ENCODE results near the gene JCHAIN. TPM values are rescaled to one million over a fixed set of nuclear protein-coding genes. Genes with fewer than 3 reads are reported as not detected.

The JCHAIN gene
- total RNA-seq, 2 donors from 2014 or later: not detected

DNA sequence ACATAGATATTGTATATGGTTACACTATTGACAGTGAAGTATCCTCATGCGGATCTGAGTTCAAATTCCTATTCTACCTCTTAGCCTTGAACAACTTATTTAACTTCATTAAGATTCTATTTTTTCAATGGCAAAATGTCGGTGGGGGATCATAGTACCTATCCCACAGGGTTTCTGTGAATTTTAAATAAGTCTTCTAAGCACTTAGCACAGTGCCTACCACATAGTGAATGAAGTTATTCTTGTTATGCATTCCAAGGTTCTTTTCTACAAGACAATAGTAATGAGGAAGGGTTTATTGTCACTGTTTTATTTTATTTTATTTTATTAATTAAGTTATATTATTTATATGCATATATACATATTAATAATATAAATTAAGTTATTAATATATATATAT, 46.5 kb downstream of the JCHAIN start:
- Histone ChIP-seq H3K27me3 (ENCODE audit: control insufficient read depth, insufficient read depth, low read length, poor library complexity, severe bottlenecking) (peaks cover 5% of the 10 kb centered on the region), H3K36me3 (ENCODE audit: control insufficient read depth, insufficient read depth, low read length) (no peaks in the 10 kb centered on the region), H3K27ac (ENCODE audit: low read depth, low read length) (no peak overlapping the region), H3K4me1 (ENCODE audit: control insufficient read depth, insufficient read depth, low read length) (no peaks in the 10 kb centered on the region), H3K9me3 (ENCODE audit: control insufficient read depth, low read length) (no peaks in the 10 kb centered on the region), H3K4me3 (ENCODE audit: low read length) (no peak overlapping the region), H3K9ac (ENCODE audit: extremely low read depth, low read length, poor library complexity, severe bottlenecking) (no peak overlapping the region)
- no peak overlapping the region for H3K27ac Mint-ChIP-seq
- peaks cover 17% of the 10 kb centered on the region for H3K4me1 Mint-ChIP-seq
- H3K27me3 Mint-ChIP-seq (ENCODE audit: insufficient read depth): peaks cover 31% of the 10 kb centered on the region
- H3K36me3 Mint-ChIP-seq (ENCODE audit: low read depth): no peaks in the 10 kb centered on the region
- no peaks in the 10 kb centered on the region for H3K9me3 Mint-ChIP-seq
- TF ChIP-seq, protein P1, sequence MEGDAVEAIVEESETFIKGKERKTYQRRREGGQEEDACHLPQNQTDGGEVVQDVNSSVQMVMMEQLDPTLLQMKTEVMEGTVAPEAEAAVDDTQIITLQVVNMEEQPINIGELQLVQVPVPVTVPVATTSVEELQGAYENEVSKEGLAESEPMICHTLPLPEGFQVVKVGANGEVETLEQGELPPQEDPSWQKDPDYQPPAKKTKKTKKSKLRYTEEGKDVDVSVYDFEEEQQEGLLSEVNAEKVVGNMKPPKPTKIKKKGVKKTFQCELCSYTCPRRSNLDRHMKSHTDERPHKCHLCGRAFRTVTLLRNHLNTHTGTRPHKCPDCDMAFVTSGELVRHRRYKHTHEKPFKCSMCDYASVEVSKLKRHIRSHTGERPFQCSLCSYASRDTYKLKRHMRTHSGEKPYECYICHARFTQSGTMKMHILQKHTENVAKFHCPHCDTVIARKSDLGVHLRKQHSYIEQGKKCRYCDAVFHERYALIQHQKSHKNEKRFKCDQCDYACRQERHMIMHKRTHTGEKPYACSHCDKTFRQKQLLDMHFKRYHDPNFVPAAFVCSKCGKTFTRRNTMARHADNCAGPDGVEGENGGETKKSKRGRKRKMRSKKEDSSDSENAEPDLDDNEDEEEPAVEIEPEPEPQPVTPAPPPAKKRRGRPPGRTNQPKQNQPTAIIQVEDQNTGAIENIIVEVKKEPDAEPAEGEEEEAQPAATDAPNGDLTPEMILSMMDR (conservative IDR thresholded peaks at IDR 0.05): no peak
- WGBS, 2 experiments (ENCODE audit: insufficient coverage in 1 of 2, insufficient read length in 1 of 2): 92 to 98% methylated on average over 2 of the region's 2 CpGs
- no peak for DNase-seq
- no peak overlapping the region for H3K4me3 Mint-ChIP-seq

- Mint-ChIP-seq H3K4me1 (peaks cover 18% of the 10 kb centered on the region), H3K4me3 (no peak overlapping the region), H3K36me3 (ENCODE audit: low read depth) (no peaks in the 10 kb centered on the region), H3K27me3 (ENCODE audit: insufficient read depth) (peaks cover 31% of the 10 kb centered on the region), H3K27ac (no peak overlapping the region), H3K9me3 (no peaks in the 10 kb centered on the region)
- Histone ChIP-seq H3K36me3 (ENCODE audit: control insufficient read depth, insufficient read depth, low read length) (no peaks in the 10 kb centered on the region), H3K4me1 (ENCODE audit: control insufficient read depth, insufficient read depth, low read length) (no peaks in the 10 kb centered on the region), H3K27ac (ENCODE audit: low read depth, low read length) (no peak overlapping the region), H3K9ac (ENCODE audit: extremely low read depth, low read length, poor library complexity, severe bottlenecking) (no peak overlapping the region), H3K27me3 (ENCODE audit: control insufficient read depth, insufficient read depth, low read length, poor library complexity, severe bottlenecking) (peaks cover 5% of the 10 kb centered on the region), H3K9me3 (ENCODE audit: control insufficient read depth, low read length) (no peaks in the 10 kb centered on the region), H3K4me3 (ENCODE audit: low read length) (no peak overlapping the region)
- TF ChIP-seq, protein P1 (conservative IDR thresholded peaks at IDR 0.05): no peak
- no peak for DNase-seq
- 90 to 95% methylated on average over 4 of the region's 4 CpGs for WGBS, 2 experiments (ENCODE audit: insufficient coverage in 1 of 2, insufficient read length in 1 of 2)
These were observed 47.0 kb downstream of the JCHAIN start for GRCh38 chr4:70619288-70619687.

DNA sequence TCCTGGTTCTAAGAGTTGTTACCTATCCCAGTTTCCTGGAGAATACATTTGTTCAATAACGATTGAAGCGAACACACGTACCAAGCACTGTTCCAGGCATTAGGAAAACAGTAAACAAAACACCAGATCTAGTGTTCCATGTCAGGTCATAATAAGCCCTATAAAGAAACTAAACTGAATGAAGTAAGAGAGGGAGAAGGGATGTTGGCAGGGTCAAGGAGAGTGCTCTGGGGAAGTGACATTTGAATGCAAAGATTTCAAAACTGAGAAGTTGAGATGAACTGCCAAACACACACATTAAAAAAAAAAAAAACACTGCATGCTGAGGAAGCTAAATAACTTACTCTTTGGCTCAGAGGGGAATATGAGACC, 52.1 kb downstream of the JCHAIN start:
- DNase-seq: no peak
- Histone ChIP-seq H3K27me3 (ENCODE audit: control insufficient read depth, insufficient read depth, low read length, poor library complexity, severe bottlenecking) (peaks cover 5% of the 10 kb centered on the region), H3K36me3 (ENCODE audit: control insufficient read depth, insufficient read depth, low read length) (no peaks in the 10 kb centered on the region), H3K9me3 (ENCODE audit: control insufficient read depth, low read length) (no peaks in the 10 kb centered on the region), H3K4me3 (ENCODE audit: low read length) (no peak overlapping the region), H3K4me1 (ENCODE audit: control insufficient read depth, insufficient read depth, low read length) (peaks cover 8% of the 10 kb centered on the region), H3K9ac (ENCODE audit: extremely low read depth, low read length, poor library complexity, severe bottlenecking) (no peak overlapping the region), H3K27ac (ENCODE audit: low read depth, low read length) (no peak overlapping the region)
- Mint-ChIP-seq H3K27ac (no peak overlapping the region), H3K4me3 (no peak overlapping the region), H3K4me1 (peaks cover 34% of the 10 kb centered on the region), H3K36me3 (ENCODE audit: low read depth) (no peaks in the 10 kb centered on the region), H3K27me3 (ENCODE audit: insufficient read depth) (peaks cover 44% of the 10 kb centered on the region), H3K9me3 (no peaks in the 10 kb centered on the region)
- WGBS, 2 experiments (ENCODE audit: insufficient coverage in 1 of 2, insufficient read length in 1 of 2): 82 to 93% methylated on average over 3 of the region's 3 CpGs
- TF ChIP-seq, protein P1 (conservative IDR thresholded peaks at IDR 0.05): no peak

Data from endodermal cell (in vitro differentiated cells).